NOMO-1 (cell line): Measurements from ENCODE around the gene KIRREL2.

Source experiments
- DNase-seq, 2 experiments: peaks; one replicate each; lab custom pipeline; 2025; ENCODE audit not compliant: unreplicated experiment in 2 of 2; lab: John Stamatoyannopoulos, UW

KIRREL2 gene

GRCh38 chr19:35913589-35913988, 56.9 kb downstream of the KIRREL2 start:
- peak in 1 of 2 experiments; percentile 27 for DNase-seq

- no peak for DNase-seq
Measured at GRCh38 chr19:35915443-35915842, 58.7 kb downstream of the KIRREL2 start.
